ENCODE results near the gene KCNK10.
A peak's percentile ranks its signal among the peaks of the same experiment; 100 is the strongest.

The KCNK10 gene

GRCh38 chr14:88194531-88194930 is 128.5 kb downstream of the KCNK10 start:
- no peak overlapping the region for H3K4me3 ChIP-seq (ENCODE audit: control insufficient read depth, low read depth, low read length)

GRCh38 chr14:88191605-88192004 is 131.5 kb downstream of the KCNK10 start:
- DNase-seq (ENCODE audit: low read depth), result no peak
- no peak for TF ChIP-seq CTCF (IDR thresholded peaks at IDR 0.05; ENCODE audit: control insufficient read depth, insufficient read depth, low read depth, low read length, missing control alignments)
- H3K4me3 ChIP-seq (ENCODE audit: control insufficient read depth, low read depth, low read length), result no peak overlapping the region

More at GRCh38 chr14:88194531-88194930, 128.5 kb downstream of the KCNK10 start:
- TF ChIP-seq CTCF (IDR thresholded peaks at IDR 0.05; ENCODE audit: control insufficient read depth, insufficient read depth, low read depth, low read length, missing control alignments), result no peak
- DNase-seq (ENCODE audit: low read depth), result no peak

- TF ChIP-seq CTCF (IDR thresholded peaks at IDR 0.05; ENCODE audit: control insufficient read depth, insufficient read depth, low read depth, low read length, missing control alignments), result peak; percentile 77
- no peak overlapping the region for H3K4me3 ChIP-seq (ENCODE audit: control insufficient read depth, low read depth, low read length)
- DNase-seq (ENCODE audit: low read depth), result peak; percentile 88
These were observed 133.5 kb downstream of the KCNK10 start for GRCh38 chr14:88189417-88190191.

- no peak for DNase-seq (ENCODE audit: low read depth)
- no peak overlapping the region for H3K4me3 ChIP-seq (ENCODE audit: control insufficient read depth, low read depth, low read length)
- TF ChIP-seq CTCF (IDR thresholded peaks at IDR 0.05; ENCODE audit: control insufficient read depth, insufficient read depth, low read depth, low read length, missing control alignments), result no peak
These were observed 134.2 kb downstream of the KCNK10 start for GRCh38 chr14:88188745-88189416.

- no peak overlapping the region for H3K4me3 ChIP-seq (ENCODE audit: control insufficient read depth, low read depth, low read length)
- no peak for DNase-seq (ENCODE audit: low read depth)
- TF ChIP-seq CTCF (IDR thresholded peaks at IDR 0.05; ENCODE audit: control insufficient read depth, insufficient read depth, low read depth, low read length, missing control alignments), result no peak
These were observed 137.2 kb downstream of the KCNK10 start for GRCh38 chr14:88185843-88186242.

GRCh38 chr14:88184956-88185355 is 138.1 kb downstream of the KCNK10 start:
- no peak overlapping the region for H3K4me3 ChIP-seq (ENCODE audit: control insufficient read depth, low read depth, low read length)
- no peak for TF ChIP-seq CTCF (IDR thresholded peaks at IDR 0.05; ENCODE audit: control insufficient read depth, insufficient read depth, low read depth, low read length, missing control alignments)
- no peak for DNase-seq (ENCODE audit: low read depth)

All from AG09309 (cell line).